NCI-H69 (cell line): ENCODE measurements around the gene CPSF3.

Experiments
- DNase-seq: peaks from one replicate; lab custom pipeline; 2025; lab: John Stamatoyannopoulos, UW

Gene CPSF3

GRCh38 chr2:9423100-9423921 lies at the start of gene CPSF3, which contains the start of gene ITGB1BP1:
Gene CPSF3, plus strand, starts transcription at chr2:9423654. Its CDS starts 120 bp downstream, at chr2:9423774.
Gene ITGB1BP1, minus strand, starts transcription at chr2:9423528. Its CDS starts 4,831 bp downstream, at chr2:9418697.
- DNase-seq = peak; percentile 96

GRCh38 chr2:9374071-9374730 lies 49.3 kb upstream of the CPSF3 start:
- no peak for DNase-seq

GRCh38 chr2:9375857-9376428 lies 47.5 kb upstream of the CPSF3 start:
- no peak for DNase-seq

GRCh38 chr2:9377461-9378097 lies 45.9 kb upstream of the CPSF3 start:
- DNase-seq = no peak

GRCh38 chr2:9378433-9379390 lies 44.7 kb upstream of the CPSF3 start:
- DNase-seq = peak; percentile 2

- no peak for DNase-seq
Observed at GRCh38 chr2:9379391-9379755, 44.1 kb upstream of the CPSF3 start.

- no peak for DNase-seq
Observed at GRCh38 chr2:9380702-9381628, 42.5 kb upstream of the CPSF3 start.

- DNase-seq = no peak
Observed at GRCh38 chr2:9382604-9383235, 40.7 kb upstream of the CPSF3 start.

- no peak for DNase-seq
Observed at GRCh38 chr2:9384521-9384920, 38.9 kb upstream of the CPSF3 start.

- no peak for DNase-seq
Observed at GRCh38 chr2:9385841-9386240, 37.6 kb upstream of the CPSF3 start.

GRCh38 chr2:9388199-9388681 lies 35.2 kb upstream of the CPSF3 start:
- no peak for DNase-seq

GRCh38 chr2:9388950-9389911 lies 34.2 kb upstream of the CPSF3 start:
- no peak for DNase-seq

- DNase-seq = no peak
Observed at GRCh38 chr2:9390151-9390850, 33.2 kb upstream of the CPSF3 start.

- DNase-seq = no peak
Observed at GRCh38 chr2:9390991-9391390, 32.5 kb upstream of the CPSF3 start.

GRCh38 chr2:9391961-9392720 lies 31.3 kb upstream of the CPSF3 start:
- DNase-seq = no peak

GRCh38 chr2:9392898-9393765 lies 30.3 kb upstream of the CPSF3 start:
- DNase-seq = peak; percentile 17
